Muscle of arm (tissue), 14 donors: ENCODE measurements around the gene PLEKHM1. TPM values are rescaled to one million over a fixed set of nuclear protein-coding genes. Genes with fewer than 3 reads are reported as not detected.
A peak's percentile ranks its signal among the peaks of the same experiment; 100 is the strongest.
"Not testable (repeated sequence)": the region's sequence is repeated elsewhere in the genome, so short reads cannot be mapped to it uniquely, and the experiment has no call there.

Experiments
- DNase-seq: peaks from one replicate; pipeline ENCODE4 v3.0.0-alpha.2; 2013
- long read RNA-seq, 11 donors: transcript quantifications; one replicate each; lab custom pipeline, GENCODE V29; 2026
- polyA plus RNA-seq, 12 donors: library from polyadenylated mRNA; unstranded; fragments of 120-200 nt; gene quantifications; one replicate each; pipeline ENCODE4 v1.2.1, GENCODE V29; 2013; ENCODE audit not compliant: insufficient read length in 12 of 12

Gene PLEKHM1
- 10 to 100 TPM in 6 of 12 donors, 1 to 10 TPM in 5, not detected in 1; 2.7 to 19.6 (median 10.6) TPM for polyA plus RNA-seq
- long read RNA-seq, donor 1, partial matches to known transcripts, result 7 of 7 reads
- long read RNA-seq, donor 1, other reads (novel, unspliced or antisense), result 0 of 7 reads
- long read RNA-seq, donor 2, partial matches to known transcripts, result 0 of 1 reads
- long read RNA-seq, donor 2, other reads (novel, unspliced or antisense), result 0 of 1 reads
- long read RNA-seq, donor 3, result 0 reads
- long read RNA-seq, donor 4, result 0 reads
- long read RNA-seq, donor 5, partial matches to known transcripts, result 0 of 1 reads
- long read RNA-seq, donor 5, other reads (novel, unspliced or antisense), result 0 of 1 reads
- long read RNA-seq, donor 6, partial matches to known transcripts, result 0 of 1 reads
- long read RNA-seq, donor 6, other reads (novel, unspliced or antisense), result 0 of 1 reads
- long read RNA-seq, donor 7, result 0 reads
- long read RNA-seq, donor 8, result 0 reads
- long read RNA-seq, donor 9, partial matches to known transcripts, result 0 of 1 reads
- long read RNA-seq, donor 9, other reads (novel, unspliced or antisense), result 0 of 1 reads
- long read RNA-seq, donor 10, full-length matches to known transcripts, result 2 of 2 reads
- long read RNA-seq, donor 10, partial matches to known transcripts, result 0 of 2 reads
- long read RNA-seq, donor 10, other reads (novel, unspliced or antisense), result 0 of 2 reads
- long read RNA-seq, donor 11, partial matches to known transcripts, result 0 of 1 reads
- long read RNA-seq, donor 11, other reads (novel, unspliced or antisense), result 0 of 1 reads

GRCh38 chr17:45490615-45491433 lies at the start of gene PLEKHM1:
TSS of gene PLEKHM1 (minus strand) at chr17:45490721. CDS start at chr17:45482484, 8,237 bp downstream.
- peak; percentile 63 for DNase-seq

DNA sequence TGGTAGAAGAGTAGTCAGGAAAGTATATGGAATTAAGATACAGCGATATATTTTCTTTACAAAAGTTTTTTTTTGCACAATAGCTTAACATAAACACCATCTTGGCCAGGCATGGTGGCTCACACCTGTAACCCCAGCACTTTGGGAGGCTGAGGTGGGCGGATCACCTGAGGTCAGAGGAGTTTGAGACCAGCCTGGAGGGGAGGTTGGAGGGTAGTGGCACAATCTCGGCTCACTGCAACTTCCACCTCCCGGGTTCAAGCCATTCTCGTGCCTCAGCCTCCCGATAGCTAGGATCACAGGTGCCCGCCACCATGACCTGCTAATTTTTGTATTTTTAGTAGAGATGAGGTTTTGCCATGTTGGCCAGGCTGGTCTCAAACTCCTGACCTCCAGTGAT lies 47.6 kb upstream of the PLEKHM1 start:
- DNase-seq, result not testable (repeated sequence)

DNA sequence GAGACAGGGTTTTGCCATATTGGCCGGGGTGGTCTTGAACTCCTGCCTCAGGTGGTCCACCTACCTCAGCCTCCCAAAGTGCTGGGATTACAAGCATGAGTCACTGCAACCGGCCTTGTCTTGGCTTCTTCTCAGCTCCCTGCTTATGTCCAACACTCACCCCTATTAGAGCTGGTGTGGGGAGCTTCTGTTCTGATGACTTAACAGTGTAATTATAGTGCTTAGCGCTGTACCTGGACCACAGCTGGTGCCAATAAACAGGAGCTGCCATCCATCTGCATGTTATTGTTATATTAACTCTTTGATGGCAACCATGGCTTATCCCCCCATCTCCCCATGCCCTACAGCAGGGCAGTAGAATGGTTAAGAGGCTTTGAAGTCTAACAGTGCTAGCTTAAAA lies 15.6 kb upstream of the PLEKHM1 start:
- not testable (repeated sequence) for DNase-seq

DNA sequence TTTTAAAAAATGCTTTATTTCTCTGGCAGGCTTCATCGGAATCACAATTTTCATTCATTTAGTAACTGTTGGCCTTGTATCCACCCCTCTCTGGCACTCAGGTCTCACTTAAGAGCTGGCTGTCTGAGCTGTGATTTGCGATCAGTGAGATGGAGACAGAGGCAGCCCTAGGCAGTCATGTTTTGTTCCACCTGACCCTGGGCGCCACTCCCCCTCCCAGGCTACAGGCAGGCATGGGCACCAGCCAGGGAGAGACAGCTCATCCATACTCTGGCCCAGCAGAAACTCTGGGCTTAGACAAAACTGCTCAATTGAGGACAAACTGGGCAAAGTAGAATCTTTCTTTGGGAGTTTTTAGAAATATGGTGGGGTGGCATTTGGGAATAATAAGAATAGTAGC lies 14.7 kb upstream of the PLEKHM1 start:
- not testable (repeated sequence) for DNase-seq

DNA sequence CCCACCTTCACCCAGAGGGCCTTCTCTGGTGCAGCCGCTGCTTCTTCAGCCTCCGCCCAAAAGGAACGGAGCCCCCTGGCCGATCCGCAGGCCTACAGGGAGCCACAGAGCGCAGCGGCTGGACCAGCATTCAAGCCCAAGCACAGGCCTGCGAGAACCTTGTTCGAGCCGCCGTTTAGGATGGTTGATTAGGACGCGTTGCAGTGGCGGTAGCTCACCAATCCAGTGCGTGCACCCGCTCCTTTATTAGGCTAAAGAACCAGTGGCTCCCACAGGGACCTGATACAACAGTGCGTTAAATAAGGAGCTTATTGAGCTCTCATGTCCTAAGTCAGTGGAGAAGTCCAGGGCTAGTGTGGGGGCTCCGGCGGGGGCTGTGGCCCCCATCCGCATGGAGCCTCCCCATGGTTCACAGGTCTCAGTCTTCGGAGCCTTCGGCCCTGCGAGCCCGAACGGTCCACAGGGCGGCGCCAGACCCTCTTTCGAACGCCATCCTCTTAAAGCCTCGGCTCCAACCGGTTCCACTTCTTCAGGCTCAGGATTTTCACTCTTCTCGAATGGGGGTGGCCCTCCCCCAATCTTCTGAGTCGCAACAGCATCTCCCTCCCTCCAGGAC lies 10.7 kb upstream of the PLEKHM1 start:
- DNase-seq, result not testable (repeated sequence)

- not testable (repeated sequence) for DNase-seq
Measured at GRCh38 chr17:45500478-45500877, 10.0 kb upstream of the PLEKHM1 start.

DNA sequence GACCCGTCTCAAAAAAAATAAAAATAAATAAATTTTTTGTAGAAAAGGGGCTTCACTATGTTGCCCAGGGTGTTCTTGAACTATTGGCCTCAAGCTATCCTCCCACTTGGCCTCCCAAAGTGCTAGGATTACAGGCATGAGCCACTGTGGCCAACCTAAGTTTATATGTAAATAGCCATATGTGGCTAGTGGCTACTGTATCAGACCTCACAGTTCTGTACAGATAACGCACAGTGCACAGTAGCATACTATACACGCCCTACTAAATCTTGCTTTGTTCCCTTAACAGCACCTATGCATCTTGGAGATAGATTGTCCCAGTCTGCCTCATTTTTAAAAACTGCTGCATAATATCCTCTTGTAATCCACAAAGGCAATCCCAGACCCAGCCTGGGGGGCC lies 8.7 kb upstream of the PLEKHM1 start:
- not testable (repeated sequence) for DNase-seq

DNA sequence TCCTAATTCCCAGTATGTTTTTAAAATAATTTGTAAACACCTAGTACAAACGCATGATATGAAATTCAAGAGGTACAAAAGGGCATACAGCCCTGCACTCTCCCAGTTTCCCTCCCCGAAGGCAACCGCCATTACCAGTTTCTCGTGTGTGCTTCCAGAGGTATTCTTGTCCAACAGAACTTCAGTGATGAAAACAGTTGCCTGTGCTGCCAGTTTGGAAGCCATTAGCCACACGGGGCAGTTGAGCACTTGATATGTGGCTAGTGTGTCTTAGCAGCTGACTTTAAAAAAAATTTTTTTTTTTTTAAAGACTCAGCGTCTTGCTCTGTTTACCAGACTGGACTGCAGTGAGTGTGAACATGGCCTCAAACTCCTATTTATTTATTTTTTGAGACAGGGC lies 7.9 kb upstream of the PLEKHM1 start:
- DNase-seq, result not testable (repeated sequence)

- DNase-seq, result not testable (repeated sequence)
Measured at GRCh38 chr17:45497449-45497848, 6.9 kb upstream of the PLEKHM1 start.

DNA sequence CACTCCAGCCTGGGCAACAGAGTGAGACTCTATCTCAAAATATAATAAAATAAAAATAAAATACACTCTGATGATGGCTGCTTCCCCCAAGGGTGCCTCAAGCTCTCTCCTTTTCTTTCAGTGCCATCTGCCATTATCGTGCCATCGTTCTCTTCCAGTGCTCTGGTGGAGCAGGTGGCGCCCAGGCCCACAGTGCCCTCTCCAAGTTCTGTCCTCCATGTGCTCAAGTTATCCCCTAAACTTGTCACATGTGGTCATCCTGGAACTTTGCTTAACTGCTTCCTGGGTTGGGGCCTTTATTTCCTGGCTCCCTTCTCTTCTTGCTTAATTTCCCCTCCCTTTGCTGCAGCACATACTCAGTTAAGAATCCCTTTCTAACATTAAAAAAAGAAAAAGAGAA lies 6.0 kb upstream of the PLEKHM1 start:
- DNase-seq, result not testable (repeated sequence)

- DNase-seq, result not testable (repeated sequence)
Measured at GRCh38 chr17:45494556-45494955, 4.0 kb upstream of the PLEKHM1 start.

DNA sequence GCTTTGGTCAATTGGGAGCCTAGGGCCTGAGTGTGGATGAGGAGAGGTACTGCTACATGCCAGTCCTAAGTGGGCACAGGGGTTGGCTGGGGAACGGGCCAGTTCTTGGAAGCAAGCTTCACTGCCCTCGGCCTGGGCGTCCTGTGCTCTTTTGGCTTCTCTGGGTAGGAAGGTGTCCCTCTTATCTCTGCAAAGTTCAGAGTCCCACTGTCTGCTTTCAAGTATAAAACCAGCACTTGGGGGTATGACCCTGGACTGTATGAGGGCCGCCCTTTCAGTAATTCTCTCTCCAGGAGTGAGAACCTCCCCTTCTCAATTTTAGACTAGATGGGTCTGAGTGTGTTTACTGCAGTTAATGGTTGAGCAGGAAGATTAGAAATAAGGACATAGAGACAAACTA lies 1.6 kb upstream of the PLEKHM1 start:
- DNase-seq, result not testable (repeated sequence)

- DNase-seq, result not testable (repeated sequence)
Measured at GRCh38 chr17:45490198-45490597, 323 bp downstream of the PLEKHM1 start.

DNA sequence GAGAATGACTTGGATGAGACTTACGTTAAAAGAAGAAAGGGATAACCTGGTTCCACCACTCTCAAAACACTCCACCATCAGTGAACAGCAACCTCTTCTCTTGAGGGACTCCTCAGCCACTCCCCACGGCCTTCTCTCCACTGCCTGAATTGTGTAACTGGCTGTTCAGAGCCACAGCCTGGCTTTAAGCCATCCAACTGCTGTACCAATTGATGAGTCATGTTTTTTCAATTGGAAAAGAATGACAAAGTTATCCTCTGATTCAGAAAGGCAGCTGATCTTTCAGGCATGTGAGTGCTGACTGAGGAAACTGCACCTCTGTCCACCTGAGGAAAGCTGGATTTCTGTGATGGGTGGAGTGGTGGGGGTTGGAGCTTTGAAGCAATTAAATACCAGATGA lies 2.8 kb downstream of the PLEKHM1 start:
- peak; percentile 24 for DNase-seq

- not testable (repeated sequence) for DNase-seq
Measured at GRCh38 chr17:45483591-45484216, 6.8 kb downstream of the PLEKHM1 start.

- not testable (repeated sequence) for DNase-seq
Measured at GRCh38 chr17:45483177-45483576, 7.3 kb downstream of the PLEKHM1 start.

- DNase-seq, result not testable (repeated sequence)
Measured at GRCh38 chr17:45482317-45482716, 8.2 kb downstream of the PLEKHM1 start.

GRCh38 chr17:45475436-45475835 lies 15.1 kb downstream of the PLEKHM1 start:
- not testable (repeated sequence) for DNase-seq

GRCh38 chr17:45472249-45472648 lies 18.3 kb downstream of the PLEKHM1 start:
- not testable (repeated sequence) for DNase-seq

DNA sequence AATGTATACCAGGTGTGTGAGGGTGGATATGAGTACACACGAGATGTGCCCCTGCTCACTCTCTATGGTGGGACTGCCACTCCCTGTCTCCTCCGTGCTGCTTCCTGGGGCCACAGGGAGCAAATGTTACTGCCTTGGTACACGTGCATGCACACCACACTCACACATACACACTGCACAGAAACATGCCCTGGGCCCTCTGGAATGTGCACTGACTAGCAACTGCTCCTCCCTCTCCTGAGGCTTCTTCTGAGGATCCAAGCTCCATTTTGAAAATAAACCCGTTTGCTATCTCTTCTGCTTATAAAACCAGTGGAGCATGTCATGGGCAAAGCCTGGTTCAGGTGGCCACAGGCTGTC lies 21.3 kb downstream of the PLEKHM1 start:
- DNase-seq, result not testable (repeated sequence)
